GM12878 (cell line): ENCODE measurements around the gene NOTCH1.

Experiments
- CHD1 ChIP-seq: IDR thresholded peaks from 2 replicates; pipeline ENCODE4 v1.6.1; 2012; ENCODE audit warnings: low read depth, low read length, improper control_type of control experiment
- CHD2 ChIP-seq: IDR thresholded peaks from 2 replicates; pipeline ENCODE4 v1.6.1; 2011; ENCODE audit warnings: low read depth, low read length, improper control_type of control experiment, borderline replicate concordance
- EP300 ChIP-seq, 2 experiments: fragments of 150-350 bp in 1 of 2; IDR thresholded peaks; 2 replicates each; pipeline ENCODE4 v1.6.1; 2011 to 2012; ENCODE audit warnings: low read depth in 2 of 2, low read length in 2 of 2, borderline replicate concordance in 1 of 2, improper control_type of control experiment in 1 of 2, inconsistent platforms in 1 of 2; ENCODE audit not compliant: control insufficient read depth in 1 of 2
- TARDBP ChIP-seq: IDR thresholded peaks from 2 replicates; pipeline ENCODE4 v1.6.1; 2016; ENCODE audit warnings: borderline replicate concordance
- TCF12 ChIP-seq: IDR thresholded peaks from 2 replicates; pipeline ENCODE4 v1.6.1; 2011; ENCODE audit warnings: low read depth, mild to moderate bottlenecking, low read length
- ZSCAN29 ChIP-seq: fragments of 450-650 bp; IDR thresholded peaks from 2 replicates; pipeline ENCODE4 v1.6.1; 2017; ENCODE audit warnings: mild to moderate bottlenecking, moderate library complexity
- TF ChIP-seq, protein P1 (sequence below), 3 experiments: IDR thresholded peaks in 2 of 3; conservative IDR thresholded peaks in 1 of 3; 2 replicates each; pipeline ENCODE4 v1.5.1; 2011; ENCODE audit warnings: low read depth in 3 of 3, low read length in 3 of 3, mild to moderate bottlenecking in 3 of 3, control low read depth in 2 of 3, moderate library complexity in 2 of 3, inconsistent platforms in 1 of 3, mixed read lengths in 1 of 3; ENCODE audit not compliant: control insufficient read depth in 2 of 3, insufficient read depth in 1 of 3; ENCODE audit errors: extremely low read depth in 1 of 3

GRCh38 chr9:136532799-136533774, 12.8 kb downstream of the NOTCH1 start:
- TF ChIP-seq TCF12, result no peak
- TF ChIP-seq EP300 (IDR thresholded peaks at IDR 0.05; ENCODE audit: borderline replicate concordance in 1 of 2, control insufficient read depth in 1 of 2, low read depth in 2 of 2, low read length in 2 of 2), result no peak
- TF ChIP-seq TARDBP, result 0 out of 2 replicates have a peak, but pooled peaks have one; percentile 27
- no peak for TF ChIP-seq ZSCAN29
- TF ChIP-seq CHD2, result 0 out of 2 replicates have a peak, but pooled peaks have one; percentile 5
- TF ChIP-seq, protein P1, sequence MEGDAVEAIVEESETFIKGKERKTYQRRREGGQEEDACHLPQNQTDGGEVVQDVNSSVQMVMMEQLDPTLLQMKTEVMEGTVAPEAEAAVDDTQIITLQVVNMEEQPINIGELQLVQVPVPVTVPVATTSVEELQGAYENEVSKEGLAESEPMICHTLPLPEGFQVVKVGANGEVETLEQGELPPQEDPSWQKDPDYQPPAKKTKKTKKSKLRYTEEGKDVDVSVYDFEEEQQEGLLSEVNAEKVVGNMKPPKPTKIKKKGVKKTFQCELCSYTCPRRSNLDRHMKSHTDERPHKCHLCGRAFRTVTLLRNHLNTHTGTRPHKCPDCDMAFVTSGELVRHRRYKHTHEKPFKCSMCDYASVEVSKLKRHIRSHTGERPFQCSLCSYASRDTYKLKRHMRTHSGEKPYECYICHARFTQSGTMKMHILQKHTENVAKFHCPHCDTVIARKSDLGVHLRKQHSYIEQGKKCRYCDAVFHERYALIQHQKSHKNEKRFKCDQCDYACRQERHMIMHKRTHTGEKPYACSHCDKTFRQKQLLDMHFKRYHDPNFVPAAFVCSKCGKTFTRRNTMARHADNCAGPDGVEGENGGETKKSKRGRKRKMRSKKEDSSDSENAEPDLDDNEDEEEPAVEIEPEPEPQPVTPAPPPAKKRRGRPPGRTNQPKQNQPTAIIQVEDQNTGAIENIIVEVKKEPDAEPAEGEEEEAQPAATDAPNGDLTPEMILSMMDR (IDR thresholded peaks at IDR 0.05 in 2 of 3, conservative IDR thresholded peaks at IDR 0.05 in 1 of 3; ENCODE audit: control insufficient read depth in 2 of 3, extremely low read depth in 1 of 3, insufficient read depth in 1 of 3, low read depth in 3 of 3, low read length in 3 of 3), result no peak
- no peak for TF ChIP-seq CHD1
